COLO829 (cell line): ENCODE measurements around the gene HOXD9.

Experiments
- DNase-seq: peaks from one replicate; pipeline ENCODE4 v3.0.0; 2012; ENCODE audit warnings: low spot score

HOXD9 gene

DNA sequence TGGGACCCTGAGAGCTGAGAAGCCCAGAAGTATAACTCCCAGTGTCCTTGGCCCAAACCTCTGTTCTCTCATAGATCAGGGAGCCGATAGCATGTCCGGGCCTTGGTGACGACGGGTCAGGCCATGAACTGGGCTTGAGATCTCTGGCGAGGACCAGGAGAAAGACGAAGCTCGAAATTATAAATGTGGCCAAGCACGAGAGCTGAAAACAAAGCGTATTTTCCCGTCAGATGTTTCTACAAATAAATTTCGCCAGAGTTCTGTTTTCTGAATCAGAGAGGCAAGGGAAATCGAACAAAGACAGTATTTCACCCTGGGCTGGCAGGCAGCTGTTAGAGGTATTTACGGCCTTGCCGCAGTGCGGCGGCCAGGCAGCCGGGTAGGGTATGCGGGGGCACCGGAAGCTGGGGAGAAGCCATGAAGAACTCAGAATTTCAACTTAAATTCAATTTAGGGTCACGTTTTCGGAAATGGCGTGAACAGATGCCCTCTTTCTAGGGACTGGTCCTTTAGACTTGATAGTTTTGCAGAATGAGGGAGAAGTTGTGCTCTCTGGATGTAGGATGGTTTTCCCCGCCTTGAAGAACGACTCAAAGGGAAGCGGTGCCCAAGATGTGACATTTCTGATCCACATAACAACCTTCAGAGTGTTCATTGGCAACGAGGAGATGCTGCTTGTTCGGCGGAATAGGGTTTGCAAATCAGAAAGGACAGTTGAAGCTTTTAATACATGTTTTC, 16.6 kb downstream of the HOXD9 start:
- DNase-seq: peak; percentile 52

- DNase-seq: no peak
Measured at GRCh38 chr2:176139661-176140512, 17.4 kb downstream of the HOXD9 start.

- DNase-seq: peak; percentile 77
Measured at GRCh38 chr2:176140513-176141317, 18.2 kb downstream of the HOXD9 start.

GRCh38 chr2:176142281-176142680, 19.8 kb downstream of the HOXD9 start:
- no peak for DNase-seq

DNA sequence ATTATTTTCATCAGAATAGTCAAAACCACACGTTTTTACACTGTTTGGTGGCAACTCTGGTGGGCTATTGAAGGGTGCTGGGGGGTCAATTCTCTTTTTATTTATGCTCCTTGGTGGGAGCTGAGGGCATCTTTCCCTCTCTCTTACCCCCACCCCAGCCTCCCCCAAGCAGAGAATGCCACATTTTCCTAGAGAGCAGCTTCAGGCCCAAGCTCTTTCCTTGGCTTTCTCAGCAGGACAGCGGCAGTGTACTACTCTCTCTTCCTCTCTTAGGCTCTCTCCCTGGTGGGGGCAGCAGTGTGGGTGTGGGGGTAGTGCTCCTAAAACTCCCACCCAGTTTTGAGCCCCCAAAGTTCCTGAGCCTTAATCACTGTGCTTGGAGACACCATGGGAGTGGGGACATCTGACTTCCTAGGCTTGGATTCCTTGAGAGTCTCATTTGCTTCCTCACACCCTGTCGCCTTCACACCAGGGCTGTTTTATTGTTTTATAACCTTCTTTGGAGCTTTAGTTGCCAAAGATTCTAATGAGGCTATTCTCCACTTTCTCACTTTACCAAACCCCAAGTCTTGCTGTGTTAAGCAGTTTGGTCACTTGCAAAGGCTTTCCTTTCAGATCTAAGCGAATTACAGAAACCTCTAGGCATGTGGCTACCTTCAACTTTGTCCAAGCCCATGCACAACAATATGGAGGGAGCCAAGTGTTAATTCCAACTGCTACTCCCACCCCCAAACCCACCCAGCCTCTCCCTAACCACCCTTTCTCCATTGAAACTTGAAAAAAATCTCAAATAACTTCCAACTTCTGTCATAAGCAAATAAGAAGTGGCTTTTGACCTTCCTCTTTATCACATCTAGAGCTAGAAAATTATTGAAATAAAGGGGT, 22.8 kb downstream of the HOXD9 start:
- DNase-seq: no peak

DNA sequence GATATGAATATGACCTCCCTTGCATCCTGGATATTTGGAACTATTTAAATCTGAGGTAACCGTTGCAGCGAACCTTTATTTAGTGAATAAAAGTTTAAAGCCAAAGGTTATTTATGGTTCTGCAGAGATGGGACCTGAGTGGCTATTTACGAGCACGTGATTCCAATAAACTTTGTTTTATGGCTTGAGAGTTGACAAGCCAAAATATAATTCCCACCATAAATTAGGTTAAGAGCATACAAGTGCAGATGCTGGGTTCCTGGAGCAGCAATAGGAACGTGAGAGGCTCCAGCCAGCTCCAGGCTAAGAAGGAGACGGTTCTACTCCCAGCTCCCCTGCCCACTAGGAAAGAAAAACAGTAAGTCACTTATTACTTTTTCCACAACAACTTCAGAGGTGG, 23.6 kb downstream of the HOXD9 start:
- DNase-seq: no peak

DNA sequence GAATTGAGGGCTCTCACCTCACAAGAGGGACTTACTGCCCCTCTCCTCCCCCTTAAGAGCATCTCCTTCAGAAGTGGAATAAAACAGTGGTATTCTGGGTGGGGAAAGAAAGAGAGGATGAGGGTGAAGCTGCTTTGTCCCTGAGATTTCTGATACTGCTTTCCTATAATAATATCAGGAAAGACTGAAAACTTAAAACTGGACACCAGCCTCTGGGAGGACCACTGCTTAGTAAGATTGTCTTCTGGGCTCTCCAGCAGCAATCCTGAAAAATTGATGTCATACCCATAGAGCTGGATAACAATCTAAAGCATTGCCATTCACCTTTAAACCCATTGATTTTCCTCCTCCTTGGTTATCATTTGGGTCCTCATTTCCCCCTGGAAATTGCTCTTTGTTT, 24.1 kb downstream of the HOXD9 start:
- DNase-seq: no peak

DNA sequence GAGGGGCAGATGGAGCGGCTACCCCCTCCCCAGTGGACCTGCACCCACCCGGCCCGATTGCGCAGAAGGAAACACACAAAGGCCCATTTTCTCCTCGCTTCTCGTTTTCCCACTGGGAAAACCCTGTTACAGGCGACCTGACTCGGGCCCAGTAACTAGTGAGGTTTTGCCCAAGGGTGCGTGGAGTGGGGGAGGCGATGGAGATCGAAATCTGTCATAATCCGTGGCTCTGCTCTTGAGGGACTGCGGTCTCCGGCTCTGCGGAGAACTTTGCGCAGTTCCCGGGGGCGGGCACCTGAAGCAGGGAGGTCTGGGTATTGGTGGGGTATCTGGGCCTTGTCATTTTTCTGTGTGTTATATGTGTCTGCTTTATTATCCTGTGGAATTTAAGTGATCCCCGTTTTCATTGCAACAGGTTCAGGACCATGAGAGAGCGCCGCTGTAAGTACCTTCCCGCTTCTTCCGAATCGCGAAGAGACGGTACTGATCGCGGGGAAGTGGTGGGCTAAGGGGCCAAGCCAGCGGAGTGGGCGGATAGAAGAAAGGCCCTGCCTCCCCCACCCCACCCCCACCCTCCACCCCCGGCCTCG, 24.8 kb downstream of the HOXD9 start:
- no peak for DNase-seq

GRCh38 chr2:176147800-176148496, 25.4 kb downstream of the HOXD9 start:
- DNase-seq: no peak

GRCh38 chr2:176148751-176149421, 26.4 kb downstream of the HOXD9 start:
- no peak for DNase-seq

GRCh38 chr2:176149481-176149938, 27.0 kb downstream of the HOXD9 start:
- no peak for DNase-seq

GRCh38 chr2:176149939-176150583, 27.5 kb downstream of the HOXD9 start:
- DNase-seq: no peak

DNA sequence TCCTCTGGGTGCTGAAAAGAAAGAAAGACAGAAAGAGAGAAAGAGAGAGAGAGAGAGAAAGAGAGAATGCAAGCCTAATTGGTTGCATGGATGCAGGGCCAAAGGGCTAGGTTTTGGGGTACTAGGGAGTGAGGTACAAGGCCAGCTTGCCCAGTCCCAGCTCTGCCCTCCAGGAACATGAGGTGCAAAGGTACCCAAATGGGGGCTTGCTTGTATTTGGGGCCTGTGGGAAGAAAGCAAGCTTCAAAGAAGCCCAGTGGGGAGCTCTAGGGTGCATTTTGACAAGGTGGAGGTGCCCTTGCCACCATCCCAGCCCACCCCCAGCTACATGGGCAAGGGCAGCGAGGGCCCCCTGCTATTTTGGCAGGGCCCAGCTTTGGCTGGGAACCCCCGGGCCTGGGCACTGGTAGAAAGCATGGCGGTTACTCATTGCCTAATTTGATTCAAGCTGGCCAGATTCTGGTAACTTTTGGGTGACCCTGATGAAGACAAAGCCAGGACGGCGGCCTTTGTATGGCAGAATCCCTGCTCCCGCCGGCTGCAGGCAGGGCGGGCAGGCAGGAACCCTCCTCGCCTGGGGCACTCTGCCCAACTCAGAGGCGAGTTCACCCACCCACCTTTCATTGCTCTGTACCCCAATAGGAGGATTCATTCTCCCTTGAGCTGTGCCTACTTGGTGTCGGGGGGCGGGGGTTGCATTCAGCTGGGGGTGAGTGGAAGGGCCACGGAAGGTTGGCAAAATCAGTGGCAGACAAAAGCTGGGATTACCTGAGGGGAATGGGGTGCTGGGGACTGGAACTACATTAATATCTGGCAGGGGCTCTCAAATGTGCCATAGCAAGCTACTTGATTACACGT, 28.3 kb downstream of the HOXD9 start:
- no peak for DNase-seq

DNA sequence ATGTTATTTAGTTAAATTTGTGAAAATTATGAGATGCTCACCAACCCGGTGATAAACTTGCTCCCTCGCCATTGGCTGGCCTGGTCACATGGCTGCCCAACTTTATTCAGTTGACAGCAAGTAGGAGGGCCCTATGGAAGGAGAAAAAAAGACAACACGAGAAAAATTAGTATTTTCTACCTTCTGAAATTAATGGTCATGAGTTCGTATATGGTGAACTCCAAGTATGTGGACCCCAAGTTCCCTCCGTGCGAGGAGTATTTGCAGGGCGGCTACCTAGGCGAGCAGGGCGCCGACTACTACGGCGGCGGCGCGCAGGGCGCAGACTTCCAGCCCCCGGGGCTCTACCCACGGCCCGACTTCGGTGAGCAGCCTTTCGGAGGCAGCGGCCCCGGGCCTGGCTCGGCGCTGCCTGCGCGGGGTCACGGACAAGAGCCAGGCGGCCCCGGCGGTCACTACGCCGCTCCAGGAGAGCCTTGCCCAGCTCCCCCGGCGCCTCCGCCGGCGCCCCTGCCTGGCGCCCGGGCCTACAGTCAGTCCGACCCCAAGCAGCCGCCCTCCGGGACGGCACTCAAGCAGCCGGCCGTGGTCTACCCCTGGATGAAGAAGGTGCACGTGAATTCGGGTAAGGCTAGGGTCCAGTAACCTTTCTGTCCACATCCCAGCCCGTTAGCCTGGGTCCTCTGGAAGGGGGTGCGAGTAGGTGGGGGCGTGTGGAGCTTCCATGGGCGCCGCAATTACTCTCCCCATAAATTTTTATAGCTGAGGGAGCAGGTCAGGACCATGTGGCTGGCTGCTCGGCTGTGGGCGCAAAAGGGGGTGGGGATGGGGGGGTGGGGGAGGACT, 29.1 kb downstream of the HOXD9 start, which contains the start of gene HOXD4:
Gene HOXD4, plus strand, starts transcription at position 109 of the 846 bp plus-strand sequence. Its CDS starts 84 bp downstream, at position 193.
- no peak for DNase-seq

- DNase-seq: no peak
Measured at GRCh38 chr2:176152350-176153181, 30.0 kb downstream of the HOXD9 start.

DNA sequence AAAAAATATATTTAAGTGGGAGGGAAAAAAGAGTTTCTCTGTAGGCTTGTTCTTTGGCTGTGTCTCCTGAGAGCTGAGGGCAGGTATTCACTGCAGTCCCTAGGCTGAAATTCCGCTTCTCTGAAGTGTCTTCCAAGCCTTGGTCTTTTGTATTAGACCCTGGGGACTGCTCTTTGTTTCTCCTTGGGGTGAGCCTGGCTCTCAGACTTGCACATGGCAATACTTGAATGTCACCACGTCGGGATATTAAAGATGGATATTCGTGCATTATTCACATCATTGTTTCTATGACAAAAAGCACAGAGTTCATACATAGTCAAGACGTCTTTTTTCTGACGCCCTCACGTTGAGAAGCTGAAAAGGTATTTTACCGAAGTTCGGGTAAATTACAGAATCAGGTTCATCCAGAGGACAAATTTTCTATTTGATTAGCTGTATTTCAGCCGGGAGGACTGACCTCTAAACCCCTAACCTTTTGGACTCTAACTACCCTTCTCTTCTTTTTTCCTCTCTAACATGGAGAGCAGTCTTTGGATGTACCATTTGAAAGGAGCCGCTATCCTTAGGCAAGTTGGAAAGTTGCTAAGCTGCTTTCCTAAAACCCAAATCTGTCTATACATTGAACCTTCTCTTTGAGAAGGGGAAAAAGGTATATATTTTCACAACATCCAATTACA, 32.2 kb downstream of the HOXD9 start:
- DNase-seq: no peak
